SIG-M5 treated with dmso at 0.1 percent for 504 hours (cell line): Measurements from ENCODE around the gene GOLGA7B.

ENCODE experiments used
- DNase-seq: peaks from one replicate; lab custom pipeline; 2025; ENCODE audit not compliant: unreplicated experiment; lab: John Stamatoyannopoulos, UW

Gene GOLGA7B

GRCh38 chr10:97849687-97850402 lies at the start of gene GOLGA7B:
GOLGA7B (plus strand) TSS chr10:97849843; CDS start chr10:97850304, 461 bp downstream.
- no peak for DNase-seq

GRCh38 chr10:97800474-97800873 lies 49.2 kb upstream of the GOLGA7B start:
- DNase-seq: no peak

- DNase-seq: no peak
These were observed 48.2 kb upstream of the GOLGA7B start for GRCh38 chr10:97801422-97801821.

- DNase-seq: no peak
These were observed 44.4 kb upstream of the GOLGA7B start for GRCh38 chr10:97805096-97805884.

GRCh38 chr10:97805949-97806348 lies 43.7 kb upstream of the GOLGA7B start:
- DNase-seq: no peak

GRCh38 chr10:97810446-97810845 lies 39.2 kb upstream of the GOLGA7B start:
- DNase-seq: no peak

- no peak for DNase-seq
These were observed 37.7 kb upstream of the GOLGA7B start for GRCh38 chr10:97811958-97812357.

- DNase-seq: no peak
These were observed 36.9 kb upstream of the GOLGA7B start for GRCh38 chr10:97812696-97813095.

GRCh38 chr10:97813311-97813710 lies 36.3 kb upstream of the GOLGA7B start:
- DNase-seq: no peak

- DNase-seq: no peak
These were observed 34.6 kb upstream of the GOLGA7B start for GRCh38 chr10:97814996-97815395.

GRCh38 chr10:97816609-97817008 lies 33.0 kb upstream of the GOLGA7B start:
- no peak for DNase-seq

- DNase-seq: no peak
These were observed 31.1 kb upstream of the GOLGA7B start for GRCh38 chr10:97818572-97818971.

- DNase-seq: no peak
These were observed 29.4 kb upstream of the GOLGA7B start for GRCh38 chr10:97820096-97820704.

- no peak for DNase-seq
These were observed 28.2 kb upstream of the GOLGA7B start for GRCh38 chr10:97821308-97822038.

GRCh38 chr10:97822261-97822687 lies 27.4 kb upstream of the GOLGA7B start:
- no peak for DNase-seq

GRCh38 chr10:97823734-97824133 lies 25.9 kb upstream of the GOLGA7B start:
- no peak for DNase-seq

- DNase-seq: no peak
These were observed 24.5 kb upstream of the GOLGA7B start for GRCh38 chr10:97825020-97825760.

GRCh38 chr10:97826892-97827291 lies 22.8 kb upstream of the GOLGA7B start:
- no peak for DNase-seq

GRCh38 chr10:97827702-97828291 lies 21.8 kb upstream of the GOLGA7B start:
- no peak for DNase-seq

GRCh38 chr10:97828721-97829120 lies 20.9 kb upstream of the GOLGA7B start:
- no peak for DNase-seq
